HL-60 (cell line): Measurements from ENCODE around the gene JAKMIP1.

Experiments
- DNase-seq, 2 experiments: peaks; one replicate each; pipeline ENCODE4 v3.0.0-alpha.2; 2010 to 2020; ENCODE audit warnings: low read depth in 1 of 2, low spot score in 1 of 2
- H3K27ac ChIP-seq: fragments of 250-450 bp; sonication (Bioruptor Pico); replicated peaks from 2 replicates; pipeline ENCODE4 v1.5.1; 2020; ENCODE audit warnings: mild to moderate bottlenecking, moderate library complexity
- H3K27me3 ChIP-seq: fragments of 250-450 bp; sonication (Bioruptor Pico); 2 replicates; pipeline ENCODE4 v1.5.1; 2021; ENCODE audit warnings: mild to moderate bottlenecking, moderate library complexity; ENCODE audit not compliant: insufficient read depth, poor library complexity, severe bottlenecking
- H3K4me3 ChIP-seq: replicated peaks from 2 replicates; pipeline ENCODE4 v1.5.1; 2011; ENCODE audit warnings: mild to moderate bottlenecking, control low read depth, low read length; ENCODE audit not compliant: insufficient read depth
- CTCF ChIP-seq: IDR thresholded peaks from one replicate; pipeline ENCODE4 v1.5.1; 2011; ENCODE audit warnings: low read length, control low read depth, inconsistent platforms; ENCODE audit not compliant: insufficient read depth
- GABPA ChIP-seq: IDR thresholded peaks from 2 replicates; pipeline ENCODE4 v1.6.1; 2012; ENCODE audit warnings: low read depth
- POLR2AphosphoS5 ChIP-seq: IDR thresholded peaks from 2 replicates; pipeline ENCODE4 v1.6.1; 2012; ENCODE audit warnings: low read depth
- REST ChIP-seq: IDR thresholded peaks from 2 replicates; pipeline ENCODE4 v1.6.1; 2012; ENCODE audit warnings: low read depth; ENCODE audit not compliant: insufficient replicate concordance
- SPI1 ChIP-seq: IDR thresholded peaks from 2 replicates; pipeline ENCODE4 v1.6.1; 2012; ENCODE audit warnings: low read depth, mild to moderate bottlenecking, borderline replicate concordance

The JAKMIP1 gene

GRCh38 chr4:6032249-6033244, 167.8 kb downstream of the JAKMIP1 start:
- no peak for DNase-seq
- no peaks in the 10 kb centered on the region for H3K27me3 ChIP-seq
- TF ChIP-seq CTCF, result no peak
- no peak for TF ChIP-seq SPI1
- no peak for TF ChIP-seq GABPA
- no peak for TF ChIP-seq REST
- TF ChIP-seq POLR2AphosphoS5, result no peak
- H3K4me3 ChIP-seq, result no peak overlapping the region
- no peak overlapping the region for H3K27ac ChIP-seq

GRCh38 chr4:6031846-6032245, 168.5 kb downstream of the JAKMIP1 start:
- Histone ChIP-seq H3K4me3 (no peak overlapping the region), H3K27ac (no peak overlapping the region), H3K27me3 (no peaks in the 10 kb centered on the region)
- TF ChIP-seq SPI1 (no peak), REST (no peak), CTCF (no peak), POLR2AphosphoS5 (no peak), GABPA (no peak)
- DNase-seq, result no peak

DNA sequence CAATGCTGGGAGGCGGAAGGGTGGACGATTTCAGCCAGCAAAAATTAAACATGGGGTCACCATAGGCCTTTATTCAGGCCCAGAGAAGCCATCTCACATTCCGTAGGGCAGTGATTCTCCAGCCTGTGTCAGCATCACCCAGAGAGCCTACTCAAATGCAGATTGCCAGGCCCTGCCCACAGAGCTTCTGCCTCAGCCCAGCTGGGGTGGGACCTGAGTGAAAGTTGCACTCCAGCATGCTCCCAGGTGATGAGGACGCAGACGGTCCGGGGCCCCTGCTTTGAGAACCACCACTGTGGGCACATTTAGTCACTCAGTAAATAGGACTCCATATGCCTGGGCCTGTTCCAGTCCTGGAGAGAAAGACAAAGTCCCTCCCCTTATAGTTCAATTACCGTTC, 169.7 kb downstream of the JAKMIP1 start:
- TF ChIP-seq REST (no peak), POLR2AphosphoS5 (no peak), GABPA (no peak), CTCF (no peak), SPI1 (no peak)
- Histone ChIP-seq H3K27ac (no peak overlapping the region), H3K27me3 (no peaks in the 10 kb centered on the region), H3K4me3 (no peak overlapping the region)
- DNase-seq, result no peak
